Mesothelial cell of epicardium (in vitro differentiated cells): ENCODE results near the gene SAMD9. TPM values are rescaled to one million over a fixed set of nuclear protein-coding genes. Genes with fewer than 3 reads are reported as not detected.

Source experiments
- DNase-seq, 2 experiments: peaks; one replicate each; pipeline ENCODE4 v3.0.0; 2021; ENCODE audit warnings: low spot score in 2 of 2; ENCODE audit not compliant: unreplicated experiment in 2 of 2
- H3K27ac Mint-ChIP-seq: 2 replicates; pipeline ENCODE4 v1.8.0; 2021; ENCODE audit warnings: mixed read lengths
- H3K27me3 Mint-ChIP-seq: 2 replicates; pipeline ENCODE4 v1.8.0; 2021; ENCODE audit warnings: low read depth, mixed read lengths
- H3K36me3 Mint-ChIP-seq: 2 replicates; pipeline ENCODE4 v1.8.0; 2021; ENCODE audit warnings: mixed read lengths
- H3K4me1 Mint-ChIP-seq: 2 replicates; pipeline ENCODE4 v1.8.0; 2021; ENCODE audit warnings: mixed read lengths
- H3K4me3 Mint-ChIP-seq: 2 replicates; pipeline ENCODE4 v1.8.0; 2021; ENCODE audit warnings: mild to moderate bottlenecking, moderate library complexity, mixed read lengths
- H3K9me3 Mint-ChIP-seq: 2 replicates; pipeline ENCODE4 v1.8.0; 2021; ENCODE audit warnings: mixed read lengths
- CTCF ChIP-seq: fragments of 200-600 bp; sonication (generic); IDR thresholded peaks from one replicate; pipeline ENCODE4 v1.5.0; 2021; ENCODE audit warnings: antibody characterized with exemption; ENCODE audit not compliant: unreplicated experiment
- total RNA-seq: library from RNA; stranded (reverse); gene quantifications from 3 replicates; pipeline ENCODE4 v1.2.1, GENCODE V29; 2021

The SAMD9 gene
- total RNA-seq, 1 donor from 2014 or later: 4.5 TPM

- no peak for TF ChIP-seq CTCF
- Mint-ChIP-seq H3K27me3 (peaks cover 27% of the 10 kb centered on the region), H3K4me3 (no peak overlapping the region), H3K27ac (no peak overlapping the region), H3K9me3 (peaks cover 11% of the 10 kb centered on the region), H3K36me3 (no peaks in the 10 kb centered on the region), H3K4me1 (peaks cover 13% of the 10 kb centered on the region)
- no peak for DNase-seq
These were observed 41.7 kb upstream of the SAMD9 start for GRCh38 chr7:93159490-93159889.

GRCh38 chr7:93156884-93157283 is 39.1 kb upstream of the SAMD9 start:
- Mint-ChIP-seq H3K36me3 (no peaks in the 10 kb centered on the region), H3K4me1 (peaks cover 13% of the 10 kb centered on the region), H3K9me3 (peaks cover 11% of the 10 kb centered on the region), H3K27ac (no peak overlapping the region), H3K27me3 (peaks cover 33% of the 10 kb centered on the region), H3K4me3 (no peak overlapping the region)
- TF ChIP-seq CTCF: no peak
- DNase-seq: no peak

- peaks cover 67% of the 10 kb centered on the region for H3K27me3 Mint-ChIP-seq
- no peaks in the 10 kb centered on the region for H3K9me3 Mint-ChIP-seq
- no peak overlapping the region for H3K27ac Mint-ChIP-seq
- no peak for DNase-seq
- no peak overlapping the region for H3K4me3 Mint-ChIP-seq
- TF ChIP-seq CTCF: no peak
- H3K4me1 Mint-ChIP-seq: peaks cover 18% of the 10 kb centered on the region
- H3K36me3 Mint-ChIP-seq: no peaks in the 10 kb centered on the region
These were observed 32.5 kb upstream of the SAMD9 start for GRCh38 chr7:93150200-93150835.

GRCh38 chr7:93148727-93149126 is 30.9 kb upstream of the SAMD9 start:
- TF ChIP-seq CTCF: no peak
- Mint-ChIP-seq H3K27me3 (peaks cover 62% of the 10 kb centered on the region), H3K9me3 (no peaks in the 10 kb centered on the region), H3K27ac (no peak overlapping the region), H3K36me3 (no peaks in the 10 kb centered on the region), H3K4me1 (peaks cover 18% of the 10 kb centered on the region), H3K4me3 (no peak overlapping the region)
- no peak for DNase-seq

GRCh38 chr7:93148144-93148543 is 30.4 kb upstream of the SAMD9 start, which contains the start of gene SAMD9L:
TSS of gene SAMD9L (minus strand) at chr7:93148385. CDS start at chr7:93135971, 12,414 bp downstream.
- Mint-ChIP-seq H3K4me3 (peak within 1 kb of the TSS; percentile 29), H3K27me3 (peaks cover 58% of the 10 kb centered on the region)

More at GRCh38 chr7:93148144-93148543, 30.4 kb upstream of the SAMD9 start, which contains the start of gene SAMD9L:
- Mint-ChIP-seq H3K9me3 (no peaks in the 10 kb centered on the region), H3K27ac (peak within 1 kb of the TSS; percentile 53), H3K36me3 (no peaks in the 10 kb centered on the region), H3K4me1 (peaks cover 18% of the 10 kb centered on the region)
- no peak for TF ChIP-seq CTCF
- no peak for DNase-seq
